Stimulated activated CD8-positive, alpha-beta memory T cell treated with anti-CD3 and anti-CD28 coated beads, Interleukin-7, amount 100 ng/mL, for 24 hours (primary cell): ENCODE measurements around the gene RNF157.

Source experiments
- DNase-seq: peaks from one replicate; pipeline ENCODE4 v3.0.0-alpha.2; 2020; ENCODE audit warnings: low read depth

RNF157 gene

GRCh38 chr17:76139801-76140660 lies 100.3 kb downstream of the RNF157 start:
- no peak for DNase-seq

GRCh38 chr17:76138896-76139752 lies 101.2 kb downstream of the RNF157 start:
- no peak for DNase-seq

- no peak for DNase-seq
Observed at GRCh38 chr17:76138234-76138895, 101.9 kb downstream of the RNF157 start.

GRCh38 chr17:76137351-76138233 lies 102.7 kb downstream of the RNF157 start:
- no peak for DNase-seq

GRCh38 chr17:76137001-76137350 lies 103.3 kb downstream of the RNF157 start:
- no peak for DNase-seq

GRCh38 chr17:76136276-76137000 lies 103.9 kb downstream of the RNF157 start:
- no peak for DNase-seq

GRCh38 chr17:76135810-76136188 lies 104.5 kb downstream of the RNF157 start:
- no peak for DNase-seq

- no peak for DNase-seq
Observed at GRCh38 chr17:76134911-76135809, 105.1 kb downstream of the RNF157 start.

GRCh38 chr17:76132574-76133338 lies 107.5 kb downstream of the RNF157 start:
- no peak for DNase-seq

GRCh38 chr17:76131692-76132573 lies 108.4 kb downstream of the RNF157 start:
- DNase-seq, result no peak

- DNase-seq, result no peak
Observed at GRCh38 chr17:76131051-76131691, 109.1 kb downstream of the RNF157 start.

- DNase-seq, result no peak
Observed at GRCh38 chr17:76130473-76130872, 109.8 kb downstream of the RNF157 start.

GRCh38 chr17:76125922-76126321 lies 114.4 kb downstream of the RNF157 start:
- no peak for DNase-seq

- DNase-seq, result no peak
Observed at GRCh38 chr17:76125391-76125675, 115.0 kb downstream of the RNF157 start.

GRCh38 chr17:76124582-76125390 lies 115.5 kb downstream of the RNF157 start:
- no peak for DNase-seq

GRCh38 chr17:76123749-76124581 lies 116.3 kb downstream of the RNF157 start:
- no peak for DNase-seq
